Panc1 (cell line): ENCODE results near the gene KAZN. TPM values are rescaled to one million over a fixed set of nuclear protein-coding genes. Genes with fewer than 3 reads are reported as not detected.

Source experiments
- ATAC-seq: fragments of 200-7000 bp; cut with Tn5 transposase; 2 replicates; pipeline ENCODE4 v1.9.1; 2020; ENCODE audit warnings: mild to moderate bottlenecking, moderate library complexity
- BruUV-seq: library from RNA; stranded (reverse); fragments of 400-500 nt; replicated peaks from 2 replicates; lab custom pipeline; 2021; lab: Mats Ljungman, UMichigan
- CTCF ChIA-PET: fragments of 300-600 bp; sonication (Branson Sonifier 250); formaldehyde crosslinking; loops from one replicate; lab custom pipeline; 2022; ENCODE audit warnings: antibody characterized with exemption; lab: Charles Lee
- POLR2A ChIA-PET: fragments of 300-600 bp; sonication (Branson Sonifier 250); formaldehyde crosslinking; loops from one replicate; lab custom pipeline; 2022; ENCODE audit warnings: antibody characterized with exemption; lab: Charles Lee
- DNase-seq: peaks from one replicate; pipeline ENCODE4 v3.0.0-alpha.2; 2010; ENCODE audit warnings: low read depth, low spot score
- H3K27ac ChIP-seq: 2 replicates; pipeline ENCODE4 v1.5.1; 2011; ENCODE audit warnings: mild to moderate bottlenecking, low read length, inconsistent platforms
- H3K27me3 ChIP-seq: fragments of 200-500 bp; sonication (Bioruptor generic); 2 replicates; pipeline ENCODE4 v1.6.0; 2014; ENCODE audit warnings: low read length, inconsistent platforms; ENCODE audit not compliant: control insufficient read depth, insufficient read depth
- H3K36me3 ChIP-seq: fragments of 200-500 bp; sonication (Bioruptor generic); 2 replicates; pipeline ENCODE4 v1.5.1; 2014; ENCODE audit warnings: inconsistent platforms, mild to moderate bottlenecking, low read length, moderate library complexity; ENCODE audit not compliant: control insufficient read depth, insufficient read depth
- H3K4me1 ChIP-seq: 2 replicates; pipeline ENCODE4 v1.5.1; 2011; ENCODE audit warnings: inconsistent platforms, mild to moderate bottlenecking, low read length, moderate library complexity; ENCODE audit not compliant: control insufficient read depth, insufficient read depth
- H3K4me3 ChIP-seq, 2 experiments: 2 replicates each; pipeline ENCODE4 v1.5.1; 2011 to 2012; ENCODE audit warnings: low read depth in 2 of 2, low read length in 2 of 2, mild to moderate bottlenecking in 2 of 2, inconsistent platforms in 1 of 2, moderate library complexity in 1 of 2
- H3K9me3 ChIP-seq: fragments of 200-500 bp; sonication (Bioruptor generic); 2 replicates; pipeline ENCODE4 v1.5.1; 2014; ENCODE audit warnings: low read depth, mild to moderate bottlenecking, inconsistent platforms, low read length, moderate library complexity; ENCODE audit not compliant: control insufficient read depth, insufficient read depth
- POLR2AphosphoS5 ChIP-seq: IDR thresholded peaks from 2 replicates; pipeline ENCODE4 v1.6.1; 2012; ENCODE audit warnings: mild to moderate bottlenecking, low read depth, low read length, moderate library complexity
- REST ChIP-seq, 2 experiments: IDR thresholded peaks; 2 replicates each; pipeline ENCODE4 v1.6.1; 2011 to 2012; ENCODE audit warnings: low read depth in 2 of 2, control low read depth in 1 of 2, low read length in 1 of 2, mild to moderate bottlenecking in 1 of 2, moderate library complexity in 1 of 2; ENCODE audit not compliant: insufficient read depth in 1 of 2
- SIN3A ChIP-seq: IDR thresholded peaks from 2 replicates; pipeline ENCODE4 v1.6.1; 2012; ENCODE audit warnings: low read depth, mild to moderate bottlenecking, low read length, moderate library complexity, borderline replicate concordance; ENCODE audit not compliant: insufficient read depth
- TCF7L2 ChIP-seq: IDR thresholded peaks from 2 replicates; pipeline ENCODE4 v1.6.1; 2011; ENCODE audit warnings: mild to moderate bottlenecking, low read depth, low read length, inconsistent platforms
- in situ Hi-C: cut with HindIII; loops from 2 replicates; pipeline ENCODE4 v1.10.0; 2016; ENCODE audit warnings: low sequenced_read_pairs, low pct_unique_long_range_greater_than_20kb
- intact Hi-C: fragments of 100-400 bp; cut with micrococcal nuclease; formaldehyde crosslinking; loops from one replicate; pipeline ENCODE4 v1.10.0; 2022; ENCODE audit not compliant: unreplicated experiment
- total RNA-seq: library from RNA; stranded (reverse); gene quantifications from one replicate; pipeline ENCODE4 v1.2.1, GENCODE V29; 2021; ENCODE audit not compliant: unreplicated experiment
- TF ChIP-seq, protein P1 (sequence below): fragments of 450-650 bp; IDR thresholded peaks from 2 replicates; pipeline ENCODE4 v1.5.1; 2017; ENCODE audit warnings: mild to moderate bottlenecking

KAZN gene
- total RNA-seq, 1 experiment from 2014 or later: 6.6 TPM

- H3K9me3 ChIP-seq: no peaks in the 10 kb centered on the region
- H3K4me3 ChIP-seq: no peak overlapping the region; a peak in 1 of 4 replicates
- in situ Hi-C loops: no loop called here
- no TSS peak for BruUV-seq
- ATAC-seq: no peak; the same call in 1 of the 2 replicates
- DNase-seq: no peak
- H3K27me3 ChIP-seq: no peaks in the 10 kb centered on the region
- POLR2A ChIA-PET: no interaction called here
- no peak overlapping the region for H3K27ac ChIP-seq
- no peaks in the 10 kb centered on the region for H3K4me1 ChIP-seq
- no peaks in the 10 kb centered on the region for H3K36me3 ChIP-seq
- TF ChIP-seq REST (IDR thresholded peaks at IDR 0.05; ENCODE audit: insufficient read depth in 1 of 2, low read depth in 2 of 2, low read length in 1 of 2) (no peak), TCF7L2 (no peak), SIN3A (no peak), POLR2AphosphoS5 (no peak)
- TF ChIP-seq, protein P1, sequence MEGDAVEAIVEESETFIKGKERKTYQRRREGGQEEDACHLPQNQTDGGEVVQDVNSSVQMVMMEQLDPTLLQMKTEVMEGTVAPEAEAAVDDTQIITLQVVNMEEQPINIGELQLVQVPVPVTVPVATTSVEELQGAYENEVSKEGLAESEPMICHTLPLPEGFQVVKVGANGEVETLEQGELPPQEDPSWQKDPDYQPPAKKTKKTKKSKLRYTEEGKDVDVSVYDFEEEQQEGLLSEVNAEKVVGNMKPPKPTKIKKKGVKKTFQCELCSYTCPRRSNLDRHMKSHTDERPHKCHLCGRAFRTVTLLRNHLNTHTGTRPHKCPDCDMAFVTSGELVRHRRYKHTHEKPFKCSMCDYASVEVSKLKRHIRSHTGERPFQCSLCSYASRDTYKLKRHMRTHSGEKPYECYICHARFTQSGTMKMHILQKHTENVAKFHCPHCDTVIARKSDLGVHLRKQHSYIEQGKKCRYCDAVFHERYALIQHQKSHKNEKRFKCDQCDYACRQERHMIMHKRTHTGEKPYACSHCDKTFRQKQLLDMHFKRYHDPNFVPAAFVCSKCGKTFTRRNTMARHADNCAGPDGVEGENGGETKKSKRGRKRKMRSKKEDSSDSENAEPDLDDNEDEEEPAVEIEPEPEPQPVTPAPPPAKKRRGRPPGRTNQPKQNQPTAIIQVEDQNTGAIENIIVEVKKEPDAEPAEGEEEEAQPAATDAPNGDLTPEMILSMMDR: no peak
- CTCF ChIA-PET: no interaction called here
- intact Hi-C loops: no loop called here
Measured at GRCh38 chr1:14946684-14947238, 348.3 kb downstream of the KAZN start.

- no peak for ATAC-seq
- BruUV-seq: no TSS peak
- Histone ChIP-seq H3K9me3 (no peaks in the 10 kb centered on the region), H3K27me3 (no peaks in the 10 kb centered on the region), H3K4me3 (no peak overlapping the region), H3K4me1 (no peaks in the 10 kb centered on the region), H3K36me3 (no peaks in the 10 kb centered on the region), H3K27ac (no peak overlapping the region)
- intact Hi-C loops: no loop called here
- CTCF ChIA-PET: interaction anchor here (0.6 kb wide), 1 partner anchor 81 kb away, joined by 3 read pairs; no protein-coding TSS in a partner anchor
- DNase-seq: no peak
- TF ChIP-seq, protein P1: no peak
- no peak for TF ChIP-seq REST (IDR thresholded peaks at IDR 0.05; ENCODE audit: insufficient read depth in 1 of 2, low read depth in 2 of 2, low read length in 1 of 2)
- no peak for TF ChIP-seq POLR2AphosphoS5
- no peak for TF ChIP-seq SIN3A
- POLR2A ChIA-PET: no interaction called here
- in situ Hi-C loops: no loop called here
Measured at GRCh38 chr1:14947421-14947820, 348.9 kb downstream of the KAZN start.
